DMS53 treated with DMSO at 0.1 percent for 48 hours (cell line): ENCODE measurements around the gene DUSP28.
"Not testable (repeated sequence)": the region's sequence is repeated elsewhere in the genome, so short reads cannot be mapped to it uniquely, and the experiment has no call there.

Experiments used
- DNase-seq: peaks from one replicate; lab custom pipeline; 2025; ENCODE audit not compliant: unreplicated experiment; lab: John Stamatoyannopoulos, UW

Gene DUSP28

GRCh38 chr2:240559286-240559685 lies 871 bp upstream of the DUSP28 start:
- no peak for DNase-seq

GRCh38 chr2:240560480-240561324 lies 545 bp downstream of the DUSP28 start:
- peak; percentile 85 for DNase-seq

GRCh38 chr2:240561325-240561971 lies 1.3 kb downstream of the DUSP28 start:
- peak; percentile 52 for DNase-seq

- DNase-seq = not testable (repeated sequence)
Measured at GRCh38 chr2:240563231-240563630, 3.1 kb downstream of the DUSP28 start.

GRCh38 chr2:240563951-240564560 lies 3.9 kb downstream of the DUSP28 start:
- no peak for DNase-seq

GRCh38 chr2:240564561-240565332 lies 4.6 kb downstream of the DUSP28 start:
- DNase-seq = no peak

- peak; percentile 82 for DNase-seq
Measured at GRCh38 chr2:240565333-240566202, 5.4 kb downstream of the DUSP28 start.

- peak; percentile 64 for DNase-seq
Measured at GRCh38 chr2:240566203-240567136, 6.3 kb downstream of the DUSP28 start.

GRCh38 chr2:240567137-240567871 lies 7.1 kb downstream of the DUSP28 start:
- DNase-seq = no peak

GRCh38 chr2:240567872-240568677 lies 7.9 kb downstream of the DUSP28 start, which contains the start of gene RNPEPL1:
Gene RNPEPL1, plus strand, starts transcription at chr2:240568484. Its CDS starts 103 bp downstream, at chr2:240568587.
- DNase-seq = peak; percentile 19

- peak; percentile 13 for DNase-seq
Measured at GRCh38 chr2:240568678-240569522, 8.7 kb downstream of the DUSP28 start.

GRCh38 chr2:240569523-240569997 lies 9.4 kb downstream of the DUSP28 start:
- no peak for DNase-seq

- no peak for DNase-seq
Measured at GRCh38 chr2:240569998-240570530, 9.9 kb downstream of the DUSP28 start.

GRCh38 chr2:240570531-240571313 lies 10.6 kb downstream of the DUSP28 start:
- DNase-seq = no peak

GRCh38 chr2:240571314-240571973 lies 11.3 kb downstream of the DUSP28 start:
- no peak for DNase-seq
